GM19099 (cell line): ENCODE measurements around the gene SLC22A1.

Source experiments
- POLR2A ChIP-seq: IDR thresholded peaks from 3 replicates; pipeline ENCODE4 v1.6.1; 2011; ENCODE audit warnings: low read depth; ENCODE audit not compliant: insufficient read length; ENCODE audit errors: extremely low read depth

Gene SLC22A1

DNA sequence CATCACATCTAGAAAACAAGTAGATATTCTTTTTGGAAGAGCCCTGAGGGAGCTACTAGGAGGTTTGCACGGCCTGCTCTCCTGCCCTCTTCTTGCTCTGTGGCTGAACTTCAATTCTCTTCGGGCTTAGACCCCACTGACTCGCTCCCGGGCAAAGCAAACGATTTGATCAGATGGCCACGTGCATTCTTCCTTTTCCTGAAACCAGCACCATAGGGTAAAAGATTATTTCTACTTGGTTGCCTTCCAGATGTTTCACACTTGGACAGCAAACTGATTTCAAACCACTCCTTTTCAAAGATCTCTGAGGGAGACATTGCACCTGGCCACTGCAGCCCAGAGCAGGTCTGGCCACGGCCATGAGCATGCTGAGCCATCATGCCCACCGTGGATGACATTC is at the start of gene SLC22A1:
TSS of gene SLC22A1 (plus strand) at position 258 of the 400 bp plus-strand sequence. CDS start at position 379, 121 bp downstream.
- TF ChIP-seq POLR2A = no peak

DNA sequence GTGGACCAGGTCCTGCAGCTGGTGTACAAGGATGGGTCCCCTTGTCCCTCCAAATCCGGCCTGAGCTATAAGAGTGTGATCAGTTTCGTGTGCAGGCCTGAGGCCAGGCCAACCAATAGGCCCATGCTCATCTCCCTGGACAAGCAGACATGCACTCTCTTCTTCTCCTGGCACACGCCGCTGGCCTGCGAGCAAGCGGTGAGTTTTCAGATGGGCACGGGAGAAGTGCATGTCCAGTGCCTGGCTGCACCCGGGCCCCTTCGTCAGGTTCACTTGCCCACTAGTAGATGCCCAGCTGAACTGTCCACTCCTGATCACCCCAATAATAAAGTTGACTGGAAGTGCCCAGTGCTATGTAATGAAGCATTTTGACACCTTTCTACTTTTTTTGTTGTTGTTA is 48.3 kb upstream of the SLC22A1 start:
- TF ChIP-seq POLR2A = no peak

DNA sequence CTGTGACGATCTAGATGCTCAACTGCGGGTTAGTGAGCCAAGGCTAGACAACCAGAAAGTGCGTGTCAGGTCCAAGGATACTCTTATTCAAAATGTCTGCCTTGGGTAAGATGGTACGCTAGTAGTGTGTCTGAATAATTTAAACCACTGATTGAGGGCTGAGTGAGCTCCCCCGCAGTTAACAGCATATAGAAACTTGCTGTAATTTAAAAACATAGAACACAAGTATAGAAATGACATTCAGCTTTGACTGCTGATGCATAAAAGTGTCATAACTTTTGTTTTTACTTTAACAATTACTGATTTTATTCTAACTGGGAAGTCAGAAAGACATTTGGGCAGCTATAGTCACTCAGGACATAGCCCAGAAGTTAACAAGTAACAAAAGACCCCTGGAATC is 45.6 kb upstream of the SLC22A1 start:
- TF ChIP-seq POLR2A = no peak

DNA sequence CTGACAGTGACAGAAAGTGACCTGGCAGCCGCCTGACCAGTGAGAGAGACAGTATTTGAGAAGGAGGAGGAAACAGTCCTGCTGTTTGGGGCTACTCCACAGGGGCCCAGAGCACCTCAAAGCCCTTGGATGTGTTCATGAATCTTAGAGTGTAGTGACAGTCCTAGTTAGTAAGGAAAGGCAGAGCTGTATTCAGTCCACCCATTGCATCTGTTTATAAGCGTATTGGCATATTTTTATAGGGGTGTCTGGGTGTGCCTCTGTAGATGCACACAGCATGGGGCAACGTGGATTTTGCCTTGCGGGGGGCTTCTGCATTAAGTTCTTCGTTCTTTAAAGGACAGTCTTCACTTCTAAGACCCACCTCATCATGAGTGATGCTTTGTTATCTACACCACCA is 44.6 kb upstream of the SLC22A1 start:
- no peak for TF ChIP-seq POLR2A

DNA sequence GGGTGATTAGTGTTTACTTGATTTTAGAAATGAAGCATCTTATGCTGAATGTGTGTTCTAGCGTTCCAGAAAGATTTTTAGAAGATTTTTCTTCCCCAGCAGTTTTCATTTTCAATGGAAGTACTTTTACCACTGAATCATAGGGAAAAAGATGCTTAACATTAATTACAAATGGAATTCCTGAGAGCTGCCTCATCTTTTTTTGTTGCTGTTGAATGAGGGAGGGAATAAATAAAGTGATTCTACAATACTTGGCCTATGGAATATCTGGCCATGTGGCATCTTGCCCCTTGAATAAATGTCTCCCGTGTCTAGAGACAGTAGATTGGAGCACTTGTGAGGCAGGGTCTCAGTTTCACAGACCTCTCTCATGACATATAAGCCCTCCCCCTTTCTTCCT is 44.1 kb upstream of the SLC22A1 start:
- TF ChIP-seq POLR2A = no peak

DNA sequence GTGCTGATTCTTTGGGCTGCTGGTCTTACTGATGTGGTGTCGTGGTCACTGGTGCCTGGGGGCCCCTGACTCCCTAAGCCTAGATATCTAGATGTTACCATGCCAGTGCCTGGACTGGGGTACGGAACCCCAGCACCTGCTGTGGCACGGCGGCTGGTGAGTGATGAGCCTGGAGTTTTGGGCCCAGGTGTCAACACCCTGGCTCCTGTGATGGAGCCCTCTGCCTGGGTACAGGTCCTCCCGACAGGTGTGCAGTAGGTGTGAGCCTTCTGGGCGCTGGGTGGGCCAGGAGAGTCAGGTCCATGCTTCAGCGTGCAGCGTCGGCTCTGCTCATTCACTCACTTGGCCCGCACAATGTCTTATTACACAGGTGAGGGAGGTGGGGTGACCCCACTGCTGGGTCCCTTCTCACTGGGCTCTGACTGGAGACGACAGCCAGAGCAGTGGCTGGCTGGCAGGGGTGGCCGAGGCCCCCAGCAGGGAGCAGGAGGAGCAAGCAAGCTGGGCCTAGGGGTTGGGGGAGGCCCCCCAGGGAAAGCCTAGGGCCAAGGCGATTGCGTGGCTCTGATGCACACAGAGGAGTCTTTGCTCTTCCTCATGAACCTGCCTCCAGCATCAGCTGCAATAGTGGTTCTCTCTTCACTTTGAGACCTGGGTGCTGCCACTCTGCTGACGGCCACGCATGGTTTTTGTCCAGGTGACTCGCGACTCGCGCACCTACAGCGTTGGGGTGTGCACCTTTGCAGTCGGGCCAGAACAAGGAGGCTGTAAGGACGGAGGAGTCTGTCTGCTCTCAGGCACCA is 42.5 kb upstream of the SLC22A1 start:
- no peak for TF ChIP-seq POLR2A

DNA sequence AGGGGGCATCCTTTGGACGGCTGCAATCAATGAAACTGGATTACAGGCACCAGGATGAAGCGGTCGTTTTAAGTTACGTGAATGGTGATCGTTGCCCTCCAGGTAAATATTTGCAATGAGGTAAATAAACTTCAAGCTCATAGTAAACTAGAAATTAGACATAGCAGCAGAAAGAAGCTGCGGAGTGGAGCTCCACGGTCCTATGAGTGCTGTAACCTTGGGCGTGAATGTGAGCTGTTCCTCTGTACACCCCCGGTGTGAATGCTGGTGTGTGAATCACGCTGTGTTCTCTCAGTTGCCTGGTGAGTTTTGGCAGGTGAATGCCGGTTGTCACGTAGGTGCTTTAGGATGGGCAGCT is 42.0 kb upstream of the SLC22A1 start:
- no peak for TF ChIP-seq POLR2A

DNA sequence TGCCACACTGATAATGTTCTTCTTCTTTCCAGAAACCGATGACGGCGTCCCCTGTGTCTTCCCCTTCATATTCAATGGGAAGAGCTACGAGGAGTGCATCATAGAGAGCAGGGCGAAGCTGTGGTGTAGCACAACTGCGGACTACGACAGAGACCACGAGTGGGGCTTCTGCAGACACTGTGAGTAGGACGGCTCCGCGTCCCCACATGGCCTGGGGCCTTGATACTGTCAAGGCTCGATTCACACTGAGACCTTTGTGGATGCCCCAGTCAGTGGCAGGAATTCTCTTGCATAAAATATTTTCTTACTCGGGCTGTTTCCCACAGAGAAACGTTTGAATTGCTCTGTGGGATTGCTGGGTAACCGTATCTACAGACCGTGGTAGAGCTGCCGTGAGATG is 41.5 kb upstream of the SLC22A1 start:
- TF ChIP-seq POLR2A = no peak

DNA sequence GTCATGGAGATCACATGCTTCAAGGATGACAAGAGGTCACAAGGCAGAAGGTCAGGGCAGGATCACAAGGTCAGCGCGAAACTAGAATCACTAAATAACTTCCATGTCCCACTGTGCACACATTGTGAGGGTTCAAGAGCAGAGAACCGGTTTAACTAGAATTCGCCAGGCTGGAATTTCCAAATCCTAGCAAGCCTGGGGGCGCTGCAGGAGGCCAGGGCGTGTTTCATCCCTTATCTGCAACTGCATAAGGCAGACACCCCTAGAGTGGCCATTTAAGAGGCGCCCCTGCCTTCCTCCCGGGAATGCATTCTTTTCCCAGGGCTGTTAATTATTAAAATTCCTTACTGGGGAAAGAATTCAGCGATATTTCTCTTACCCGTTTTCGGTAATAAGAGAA is 40.2 kb upstream of the SLC22A1 start:
- TF ChIP-seq POLR2A = no peak

DNA sequence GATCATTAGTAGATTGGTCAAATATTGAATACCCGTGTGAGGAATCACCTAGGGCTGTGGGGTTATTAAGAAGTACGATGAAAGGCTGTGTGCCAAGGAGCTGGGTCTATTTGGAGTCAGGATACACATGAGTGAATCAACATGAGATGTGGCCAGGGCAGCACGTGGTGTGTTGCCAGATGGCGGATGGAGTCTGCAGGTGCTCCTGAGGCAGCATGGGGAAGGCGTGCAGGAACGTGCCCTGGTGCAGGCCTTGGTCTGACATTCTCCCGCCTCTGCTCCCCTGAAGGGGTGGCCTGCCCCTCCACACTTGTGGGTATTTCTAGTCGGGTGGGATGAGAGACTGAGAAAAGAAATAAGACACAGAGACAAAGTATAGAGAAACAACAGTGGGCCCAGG is 39.0 kb upstream of the SLC22A1 start:
- no peak for TF ChIP-seq POLR2A

DNA sequence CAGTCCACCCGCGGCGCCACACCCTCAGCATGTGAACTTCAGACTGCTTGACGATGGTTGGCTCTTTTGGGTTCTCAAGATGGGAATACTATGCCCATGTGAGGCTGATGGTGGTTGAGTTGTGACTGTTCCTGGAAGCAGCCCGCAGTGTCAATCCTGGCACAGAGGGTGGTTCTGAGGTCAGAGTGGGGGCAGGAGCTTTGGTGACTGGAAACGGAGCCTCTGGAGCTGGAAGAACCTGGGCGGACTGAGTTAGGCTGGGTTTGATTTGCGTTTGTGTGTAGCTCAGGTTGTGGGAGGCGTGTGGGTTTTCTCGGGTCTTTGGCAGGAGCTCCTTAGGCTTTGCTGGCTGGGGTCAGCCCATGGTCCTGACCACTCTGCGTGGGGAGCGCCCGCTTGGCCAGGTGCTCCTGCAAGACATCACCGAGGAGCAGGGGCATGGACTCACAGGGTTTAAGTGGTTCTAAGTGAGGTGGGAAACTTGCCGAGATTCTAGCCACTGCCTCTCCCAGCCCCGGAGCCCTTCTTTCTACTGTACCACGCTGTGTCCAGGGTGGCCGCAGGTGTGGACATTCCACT is 37.3 kb upstream of the SLC22A1 start:
- no peak for TF ChIP-seq POLR2A

DNA sequence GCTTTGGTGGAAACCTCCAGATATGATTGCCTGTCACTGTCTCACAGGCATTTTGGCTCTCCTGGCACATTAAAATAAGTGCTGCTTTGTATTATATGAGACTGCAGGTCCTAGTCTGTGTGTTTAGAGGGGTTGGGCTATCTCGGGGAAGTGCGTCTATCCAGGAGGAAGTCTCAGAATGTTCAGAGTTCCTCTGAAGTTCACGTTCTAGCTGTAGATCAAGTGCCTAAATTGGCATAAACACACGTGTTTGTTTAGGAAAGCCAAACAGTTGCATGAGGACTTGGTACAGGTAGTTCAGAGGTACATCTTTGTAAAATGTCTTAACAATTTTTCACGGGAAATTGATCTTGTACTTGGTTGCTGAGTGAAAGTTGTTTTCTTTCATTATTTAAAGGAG is 36.4 kb upstream of the SLC22A1 start:
- TF ChIP-seq POLR2A = no peak

DNA sequence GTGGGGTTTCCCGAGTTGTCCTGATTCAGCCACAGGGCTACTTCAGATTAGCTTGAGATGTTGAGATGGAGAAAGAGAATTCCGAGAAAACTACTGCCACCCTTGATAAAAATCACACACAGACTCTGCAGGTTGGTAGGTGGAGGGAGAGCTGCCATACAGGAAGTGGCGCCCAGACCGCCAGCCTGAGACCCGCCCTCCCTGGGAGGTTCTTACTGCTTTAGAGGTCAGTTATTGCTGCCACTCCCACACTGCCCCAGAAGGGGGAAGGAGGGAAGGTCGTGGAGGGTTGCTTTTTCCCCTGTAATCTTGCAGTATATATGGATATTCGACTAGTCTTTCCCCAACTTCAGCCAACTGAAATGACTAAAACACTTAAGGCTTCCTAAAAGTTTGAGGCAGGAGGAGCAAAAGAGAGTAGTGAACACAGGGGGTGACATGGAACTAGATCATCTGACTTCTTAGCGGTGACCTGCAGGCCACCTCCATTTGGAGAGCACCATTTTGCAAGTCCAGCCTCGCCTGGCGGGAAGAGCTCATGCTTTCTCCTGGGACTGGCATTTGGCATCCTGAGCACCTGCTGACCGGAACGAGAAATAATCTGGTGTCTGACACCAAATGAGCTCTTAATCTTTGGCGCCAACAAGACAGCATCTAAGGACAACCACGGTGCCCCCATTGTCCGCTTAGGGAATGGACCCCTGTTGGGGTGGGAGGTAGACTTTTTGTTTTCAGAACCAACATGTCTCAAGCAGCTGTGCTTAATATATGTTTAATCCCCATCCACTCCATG is 35.7 kb upstream of the SLC22A1 start:
- no peak for TF ChIP-seq POLR2A

DNA sequence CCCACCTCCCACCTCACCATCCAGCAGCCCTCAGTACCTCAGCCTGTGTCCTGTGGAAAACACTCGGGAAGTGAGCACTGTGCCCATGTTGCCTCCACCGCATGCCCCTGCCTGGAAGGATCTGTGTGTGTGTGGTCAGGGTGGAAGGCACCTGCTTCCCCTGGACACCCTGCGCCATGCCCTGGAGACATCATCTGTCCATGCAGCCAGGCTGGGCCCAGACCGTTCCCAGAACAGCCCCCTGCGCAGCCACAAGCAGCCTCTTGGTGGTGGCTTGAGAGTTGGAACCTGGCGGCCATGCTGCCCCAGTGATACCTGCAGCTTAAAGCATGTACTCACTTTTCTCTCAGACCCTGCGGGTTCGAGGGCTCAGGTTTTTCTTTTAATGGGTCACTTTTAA is 34.9 kb upstream of the SLC22A1 start:
- TF ChIP-seq POLR2A = no peak

DNA sequence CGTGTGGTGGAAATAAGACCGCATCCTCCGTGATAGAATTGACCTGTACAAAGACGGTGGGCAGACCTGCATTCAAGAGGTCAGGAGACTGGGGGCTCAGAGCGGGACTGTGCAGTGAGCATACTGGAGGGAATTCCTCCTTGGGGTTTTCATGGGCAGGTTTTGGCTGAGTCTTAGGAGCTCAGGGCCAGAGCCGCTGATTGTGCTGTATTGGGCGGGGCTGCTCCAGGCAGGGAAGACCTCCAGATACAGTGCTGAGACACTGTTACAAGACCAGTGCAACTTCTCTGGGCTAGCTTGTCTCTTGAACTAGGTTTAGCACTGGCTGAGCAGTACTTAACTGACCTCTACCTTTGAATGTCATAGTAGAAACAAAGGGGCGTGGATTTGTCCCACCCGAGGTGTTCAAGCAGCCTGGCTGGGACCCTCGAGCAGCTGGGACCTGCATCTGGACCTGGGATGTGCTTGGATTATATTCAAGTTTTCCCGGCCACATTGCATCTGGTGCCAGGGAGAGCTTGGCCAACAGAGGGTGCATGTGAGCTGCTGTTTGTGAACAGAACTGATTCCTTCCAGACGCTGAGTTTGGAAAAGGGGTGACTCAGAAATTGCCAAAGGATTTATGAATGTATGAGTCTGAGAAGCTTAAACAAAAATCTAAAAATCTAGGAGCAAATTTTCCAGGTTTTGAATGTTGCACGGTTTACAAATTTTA is 33.4 kb upstream of the SLC22A1 start:
- no peak for TF ChIP-seq POLR2A
